Activated naive CD8-positive, alpha-beta T cell (primary cell): ENCODE measurements around the gene LAD1.

ENCODE experiments used
- H3K27ac Mint-ChIP-seq: one replicate; pipeline ENCODE4 v1.8.0; 2021; ENCODE audit warnings: mixed read lengths
- H3K27me3 Mint-ChIP-seq: one replicate; pipeline ENCODE4 v1.8.0; 2021; ENCODE audit warnings: mixed read lengths
- H3K36me3 Mint-ChIP-seq: one replicate; pipeline ENCODE4 v1.8.0; 2021; ENCODE audit warnings: mixed read lengths
- H3K4me1 Mint-ChIP-seq: one replicate; pipeline ENCODE4 v1.8.0; 2021; ENCODE audit warnings: low read depth, mixed read lengths
- H3K4me3 Mint-ChIP-seq: one replicate; pipeline ENCODE4 v1.8.0; 2021; ENCODE audit warnings: mild to moderate bottlenecking, mixed read lengths
- H3K9me3 Mint-ChIP-seq: one replicate; pipeline ENCODE4 v1.8.0; 2021; ENCODE audit warnings: low read depth, mixed read lengths

Gene LAD1

GRCh38 chr1:201389051-201389450 lies 10.1 kb downstream of the LAD1 start:
- Mint-ChIP-seq H3K27ac (no peak overlapping the region), H3K9me3 (no peaks in the 10 kb centered on the region), H3K4me1 (no peaks in the 10 kb centered on the region), H3K4me3 (no peak overlapping the region), H3K36me3 (no peaks in the 10 kb centered on the region), H3K27me3 (peaks cover 4% of the 10 kb centered on the region)

- no peaks in the 10 kb centered on the region for H3K4me1 Mint-ChIP-seq
- H3K27ac Mint-ChIP-seq, result no peak overlapping the region
- H3K9me3 Mint-ChIP-seq, result no peaks in the 10 kb centered on the region
- H3K27me3 Mint-ChIP-seq, result peaks cover 3% of the 10 kb centered on the region
- no peak overlapping the region for H3K4me3 Mint-ChIP-seq
- H3K36me3 Mint-ChIP-seq, result no peaks in the 10 kb centered on the region
Observed at GRCh38 chr1:201386208-201386607, 12.9 kb downstream of the LAD1 start.

DNA sequence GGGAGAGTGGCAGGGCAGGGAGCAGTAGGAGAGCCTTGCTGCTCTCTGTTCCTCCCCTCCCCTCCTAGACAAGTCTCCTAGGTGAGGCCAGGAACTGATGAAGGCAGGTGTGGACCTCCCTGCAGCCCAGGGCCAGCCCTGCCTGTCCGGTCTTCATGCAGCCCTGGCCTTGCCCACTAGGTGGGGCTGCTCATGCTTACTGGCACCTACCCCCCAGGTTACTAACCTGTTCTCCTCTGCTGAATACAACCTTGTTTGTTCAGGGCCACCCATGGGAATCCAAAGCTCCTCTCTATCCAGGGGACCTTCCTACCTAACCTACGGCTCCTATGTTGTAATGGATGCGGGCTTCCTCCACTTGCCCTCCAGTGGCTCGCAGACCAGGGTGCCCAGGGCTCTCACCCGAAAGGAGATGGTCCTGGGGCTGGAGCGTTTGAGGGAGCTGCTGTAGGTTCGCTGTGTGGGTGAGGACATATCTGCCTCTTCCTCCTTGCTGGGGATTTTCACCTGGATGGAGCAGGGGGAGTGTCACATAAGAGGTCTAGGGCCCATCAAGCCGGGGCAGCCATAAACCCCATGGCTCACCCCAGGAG lies 13.7 kb downstream of the LAD1 start:
- H3K9me3 Mint-ChIP-seq, result no peaks in the 10 kb centered on the region
- H3K27me3 Mint-ChIP-seq, result peaks cover 3% of the 10 kb centered on the region
- H3K4me1 Mint-ChIP-seq, result no peaks in the 10 kb centered on the region
- H3K27ac Mint-ChIP-seq, result no peak overlapping the region
- no peak overlapping the region for H3K4me3 Mint-ChIP-seq
- H3K36me3 Mint-ChIP-seq, result no peaks in the 10 kb centered on the region

- Mint-ChIP-seq H3K36me3 (no peaks in the 10 kb centered on the region), H3K27me3 (peaks cover 3% of the 10 kb centered on the region), H3K4me3 (no peak overlapping the region), H3K27ac (no peak overlapping the region), H3K4me1 (no peaks in the 10 kb centered on the region), H3K9me3 (no peaks in the 10 kb centered on the region)
Observed at GRCh38 chr1:201384406-201384782, 14.7 kb downstream of the LAD1 start.

DNA sequence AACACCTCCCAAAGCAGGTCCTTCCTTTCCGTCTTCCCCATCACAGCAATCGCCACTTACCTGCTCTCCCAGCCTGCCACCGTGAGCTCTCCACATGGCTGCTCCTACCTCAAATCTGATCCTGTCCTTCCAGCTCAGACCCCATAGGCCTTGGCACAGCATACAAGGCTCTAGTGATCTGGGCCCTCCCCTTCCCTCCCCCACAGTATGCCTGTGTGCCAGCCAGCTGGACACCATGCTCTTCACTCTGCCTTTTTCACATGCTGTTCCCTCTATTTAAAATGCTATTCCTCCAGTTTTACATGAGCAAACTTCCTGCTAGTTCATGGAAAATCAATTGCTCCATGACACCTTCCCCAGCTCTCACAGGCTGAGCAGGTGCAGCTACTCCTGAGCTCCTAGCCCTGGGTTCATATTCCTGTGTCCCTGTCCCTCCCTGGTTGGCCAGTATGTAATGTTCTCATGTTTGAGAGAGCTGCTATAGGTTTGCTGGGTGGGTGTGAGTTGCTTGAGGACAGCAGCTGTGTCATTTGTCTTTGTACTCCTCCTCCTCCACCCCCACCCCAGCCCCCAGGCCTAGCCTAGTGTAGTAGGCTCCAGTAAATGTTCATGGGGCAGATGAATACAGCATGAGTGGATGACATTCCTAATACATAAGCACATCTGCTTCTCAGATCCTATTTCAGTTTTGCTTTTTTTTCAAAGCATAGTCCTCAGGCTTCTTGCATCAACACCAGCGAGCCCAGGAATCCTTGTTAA lies 15.3 kb downstream of the LAD1 start:
- Mint-ChIP-seq H3K4me1 (no peaks in the 10 kb centered on the region), H3K4me3 (no peak overlapping the region), H3K36me3 (no peaks in the 10 kb centered on the region), H3K27ac (no peak overlapping the region), H3K9me3 (no peaks in the 10 kb centered on the region), H3K27me3 (peaks cover 3% of the 10 kb centered on the region)

DNA sequence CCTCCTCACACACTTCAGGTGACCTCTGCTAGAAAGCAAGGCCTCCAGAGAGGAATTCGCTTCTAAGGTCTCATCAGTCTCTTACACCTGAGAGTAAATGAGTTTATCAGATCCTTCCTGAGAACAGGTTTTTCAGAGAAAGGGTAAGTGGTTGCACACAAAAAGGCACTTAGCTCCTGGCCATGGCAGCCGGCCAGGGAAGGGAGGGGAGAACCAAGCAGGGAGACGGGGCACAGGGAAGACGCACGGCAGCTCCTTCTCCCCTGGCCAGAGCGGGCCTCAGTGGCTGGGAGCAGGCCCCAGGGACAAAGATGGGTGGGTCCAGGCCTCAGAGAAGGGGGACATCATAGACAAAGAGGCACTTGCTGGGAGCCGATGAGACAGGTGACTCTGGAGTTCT lies 18.0 kb downstream of the LAD1 start:
- H3K27ac Mint-ChIP-seq, result no peak overlapping the region
- H3K27me3 Mint-ChIP-seq, result peaks cover 3% of the 10 kb centered on the region
- H3K4me3 Mint-ChIP-seq, result no peak overlapping the region
- no peaks in the 10 kb centered on the region for H3K9me3 Mint-ChIP-seq
- no peaks in the 10 kb centered on the region for H3K36me3 Mint-ChIP-seq
- H3K4me1 Mint-ChIP-seq, result no peaks in the 10 kb centered on the region

DNA sequence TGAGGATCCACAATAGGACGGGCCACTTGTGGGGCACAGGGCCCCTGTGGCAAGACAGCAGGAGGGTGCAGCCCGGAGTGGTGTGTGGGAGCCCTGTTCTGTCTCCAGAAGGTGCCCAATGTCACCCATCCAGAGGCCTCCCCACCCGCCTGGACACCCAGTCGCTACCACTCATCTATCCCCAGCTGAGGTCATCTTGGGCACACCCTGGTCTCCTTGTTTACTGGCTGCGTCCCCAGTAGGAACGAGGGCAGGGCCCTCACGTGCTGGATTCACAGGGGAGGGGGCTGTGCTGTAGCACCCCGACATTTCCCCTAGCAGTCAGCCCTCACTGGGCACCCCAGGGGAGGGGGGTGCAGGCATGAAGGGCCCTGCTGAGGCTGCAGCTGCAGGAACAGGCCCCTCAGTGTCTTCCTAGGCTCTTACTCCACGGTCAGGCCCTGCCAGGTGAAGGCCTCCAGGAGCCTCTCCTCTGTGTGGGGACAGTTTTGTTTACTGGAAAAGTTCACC lies 19.3 kb downstream of the LAD1 start:
- Mint-ChIP-seq H3K27ac (no peak overlapping the region), H3K9me3 (no peaks in the 10 kb centered on the region), H3K27me3 (peaks cover 1% of the 10 kb centered on the region), H3K36me3 (no peaks in the 10 kb centered on the region), H3K4me3 (no peak overlapping the region), H3K4me1 (no peaks in the 10 kb centered on the region)

GRCh38 chr1:201378804-201379203 lies 20.3 kb downstream of the LAD1 start:
- Mint-ChIP-seq H3K4me1 (no peaks in the 10 kb centered on the region), H3K36me3 (no peaks in the 10 kb centered on the region), H3K27ac (no peak overlapping the region), H3K4me3 (no peak overlapping the region), H3K27me3 (peaks cover 1% of the 10 kb centered on the region), H3K9me3 (no peaks in the 10 kb centered on the region)

DNA sequence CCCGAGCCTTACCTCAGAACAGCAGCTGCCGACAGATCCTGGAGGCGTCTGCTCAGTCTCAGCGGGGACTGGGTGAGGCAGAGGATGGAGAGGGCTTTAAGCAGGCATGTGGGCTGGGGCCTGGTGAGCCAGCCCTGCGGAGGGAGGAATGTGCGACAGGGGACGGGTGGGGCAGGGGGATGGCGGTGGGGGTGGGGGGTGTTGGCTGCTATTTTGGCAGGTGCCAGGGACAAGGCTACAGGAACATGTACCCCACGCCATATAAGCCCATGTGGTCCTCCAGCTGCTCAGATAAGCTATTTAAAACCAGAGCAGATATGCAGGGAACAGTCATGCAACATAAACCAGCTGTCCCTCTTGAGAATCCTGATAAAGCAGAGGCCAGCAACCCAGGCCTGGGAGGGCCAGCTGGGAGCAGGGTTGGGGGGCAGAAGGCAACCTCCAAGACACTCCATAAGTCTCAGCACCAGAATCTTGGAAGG lies 21.5 kb downstream of the LAD1 start, which contains the start of gene TNNT2:
TSS of gene TNNT2 (minus strand) at position 70 of the 482 bp plus-strand sequence. CDS start 4,426 bp downstream, outside the sequence.
- Mint-ChIP-seq H3K27ac (no peak within 1 kb of the TSS), H3K27me3 (no peaks in the 10 kb centered on the region), H3K4me3 (no peak within 1 kb of the TSS), H3K9me3 (no peaks in the 10 kb centered on the region), H3K4me1 (no peaks in the 10 kb centered on the region), H3K36me3 (no peaks in the 10 kb centered on the region)

- Mint-ChIP-seq H3K9me3 (no peaks in the 10 kb centered on the region), H3K36me3 (no peaks in the 10 kb centered on the region), H3K4me3 (no peak overlapping the region), H3K27ac (no peak overlapping the region), H3K4me1 (no peaks in the 10 kb centered on the region), H3K27me3 (no peaks in the 10 kb centered on the region)
Observed at GRCh38 chr1:201376464-201377374, 22.4 kb downstream of the LAD1 start.

DNA sequence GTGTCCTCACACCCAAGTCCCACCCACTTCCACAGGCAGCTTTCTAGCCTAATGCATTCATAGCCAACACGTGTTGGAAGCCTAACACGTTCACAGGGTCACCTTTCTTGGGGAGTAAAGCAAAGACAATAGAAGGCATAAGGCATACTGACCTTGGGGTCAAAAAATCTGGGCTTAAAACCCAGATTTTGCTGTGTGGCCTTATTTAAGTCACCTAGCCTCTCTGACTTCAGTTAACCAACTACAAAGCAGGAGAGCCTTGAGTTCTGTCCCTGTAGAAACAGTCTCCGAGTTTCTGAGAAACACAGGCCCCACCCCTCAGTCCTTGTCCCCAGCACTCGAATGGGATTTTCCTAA lies 23.0 kb downstream of the LAD1 start:
- no peaks in the 10 kb centered on the region for H3K27me3 Mint-ChIP-seq

DNA sequence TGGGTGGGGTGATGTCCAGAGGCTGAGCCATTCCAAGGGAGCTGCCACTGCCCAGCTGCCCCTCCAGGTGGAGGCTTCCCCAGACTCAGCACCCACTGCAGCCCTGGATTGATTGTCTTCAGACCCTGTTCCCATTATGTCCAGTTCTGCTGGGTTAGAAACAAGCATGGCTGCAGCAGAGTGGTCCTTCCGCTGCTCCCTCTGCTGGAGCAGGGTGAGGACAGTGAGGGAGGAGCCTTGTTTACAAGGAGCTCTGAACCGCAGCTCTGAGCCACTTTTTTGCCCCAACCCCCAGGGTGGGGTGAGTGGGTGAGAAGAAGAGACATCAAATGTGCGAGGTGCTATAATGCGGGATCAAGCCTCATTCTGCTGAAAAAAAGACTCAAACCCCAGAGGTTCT lies 24.0 kb downstream of the LAD1 start:
- Mint-ChIP-seq H3K27ac (no peak overlapping the region), H3K36me3 (no peaks in the 10 kb centered on the region), H3K4me1 (no peaks in the 10 kb centered on the region), H3K4me3 (no peak overlapping the region), H3K9me3 (no peaks in the 10 kb centered on the region), H3K27me3 (no peaks in the 10 kb centered on the region)

More for the DNA sequence above, 23.0 kb downstream of the LAD1 start:
- Mint-ChIP-seq H3K4me1 (no peaks in the 10 kb centered on the region), H3K4me3 (no peak overlapping the region), H3K27ac (no peak overlapping the region), H3K36me3 (no peaks in the 10 kb centered on the region), H3K9me3 (no peaks in the 10 kb centered on the region)

GRCh38 chr1:201374364-201374763 lies 24.8 kb downstream of the LAD1 start:
- Mint-ChIP-seq H3K36me3 (no peaks in the 10 kb centered on the region), H3K4me1 (no peaks in the 10 kb centered on the region), H3K27ac (no peak overlapping the region), H3K27me3 (no peaks in the 10 kb centered on the region), H3K9me3 (no peaks in the 10 kb centered on the region), H3K4me3 (no peak overlapping the region)

DNA sequence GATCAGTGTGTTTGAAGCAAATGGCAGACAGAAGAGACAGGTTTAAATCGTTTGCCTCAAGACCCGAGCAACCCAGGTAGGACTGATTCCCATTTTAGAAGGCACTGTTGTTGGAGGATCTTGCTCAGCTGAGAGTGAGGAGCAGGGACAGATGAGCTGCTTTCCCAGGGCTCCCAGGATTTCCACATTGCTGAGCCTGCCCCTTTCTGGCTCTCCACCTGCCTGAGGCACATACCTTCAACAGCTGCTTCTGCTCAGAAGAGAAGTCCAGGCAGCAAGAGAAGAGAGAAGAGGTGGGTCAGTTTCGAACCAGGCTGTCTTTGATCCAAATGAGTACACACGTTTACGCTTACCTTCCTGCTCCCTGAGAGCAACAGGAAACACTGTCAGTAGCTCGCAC lies 27.3 kb downstream of the LAD1 start:
- H3K9me3 Mint-ChIP-seq, result no peaks in the 10 kb centered on the region
- no peak overlapping the region for H3K4me3 Mint-ChIP-seq
- H3K36me3 Mint-ChIP-seq, result no peaks in the 10 kb centered on the region
- no peaks in the 10 kb centered on the region for H3K4me1 Mint-ChIP-seq
- no peaks in the 10 kb centered on the region for H3K27me3 Mint-ChIP-seq
- H3K27ac Mint-ChIP-seq, result no peak overlapping the region

GRCh38 chr1:201371276-201371675 lies 27.8 kb downstream of the LAD1 start:
- Mint-ChIP-seq H3K27ac (no peak overlapping the region), H3K36me3 (no peaks in the 10 kb centered on the region)

More at GRCh38 chr1:201371276-201371675, 27.8 kb downstream of the LAD1 start:
- no peaks in the 10 kb centered on the region for H3K9me3 Mint-ChIP-seq
- H3K4me3 Mint-ChIP-seq, result no peak overlapping the region
- H3K27me3 Mint-ChIP-seq, result no peaks in the 10 kb centered on the region
- no peaks in the 10 kb centered on the region for H3K4me1 Mint-ChIP-seq
